Measurements from ENCODE around the gene ADGRB2. TPM values are rescaled to one million over a fixed set of nuclear protein-coding genes. Genes with fewer than 3 reads are reported as not detected.

Gene ADGRB2
- total RNA-seq, 1 experiment from 2014 or later, result 2.9 TPM

- no peak for DNase-seq
- CTCF ChIA-PET, result no interaction called here
- no peaks in the 10 kb centered on the region for H3K9me3 Mint-ChIP-seq (ENCODE audit: low read depth, unreplicated experiment)
- no peak overlapping the region for H3K4me3 Mint-ChIP-seq (ENCODE audit: low read depth, unreplicated experiment)
- intact Hi-C loops (cut with micrococcal nuclease; ENCODE audit: unreplicated experiment), result no loop called here
- H3K36me3 Mint-ChIP-seq (ENCODE audit: insufficient read depth, unreplicated experiment), result peaks cover 9% of the 10 kb centered on the region
- H3K4me1 Mint-ChIP-seq (ENCODE audit: low read depth, unreplicated experiment), result peaks cover 27% of the 10 kb centered on the region
- BruUV-seq (replicated peaks), result no TSS peak
- H3K27ac Mint-ChIP-seq (ENCODE audit: unreplicated experiment), result no peak overlapping the region
- TF ChIP-seq, protein P1, sequence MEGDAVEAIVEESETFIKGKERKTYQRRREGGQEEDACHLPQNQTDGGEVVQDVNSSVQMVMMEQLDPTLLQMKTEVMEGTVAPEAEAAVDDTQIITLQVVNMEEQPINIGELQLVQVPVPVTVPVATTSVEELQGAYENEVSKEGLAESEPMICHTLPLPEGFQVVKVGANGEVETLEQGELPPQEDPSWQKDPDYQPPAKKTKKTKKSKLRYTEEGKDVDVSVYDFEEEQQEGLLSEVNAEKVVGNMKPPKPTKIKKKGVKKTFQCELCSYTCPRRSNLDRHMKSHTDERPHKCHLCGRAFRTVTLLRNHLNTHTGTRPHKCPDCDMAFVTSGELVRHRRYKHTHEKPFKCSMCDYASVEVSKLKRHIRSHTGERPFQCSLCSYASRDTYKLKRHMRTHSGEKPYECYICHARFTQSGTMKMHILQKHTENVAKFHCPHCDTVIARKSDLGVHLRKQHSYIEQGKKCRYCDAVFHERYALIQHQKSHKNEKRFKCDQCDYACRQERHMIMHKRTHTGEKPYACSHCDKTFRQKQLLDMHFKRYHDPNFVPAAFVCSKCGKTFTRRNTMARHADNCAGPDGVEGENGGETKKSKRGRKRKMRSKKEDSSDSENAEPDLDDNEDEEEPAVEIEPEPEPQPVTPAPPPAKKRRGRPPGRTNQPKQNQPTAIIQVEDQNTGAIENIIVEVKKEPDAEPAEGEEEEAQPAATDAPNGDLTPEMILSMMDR (IDR thresholded peaks at IDR 0.05; ENCODE audit: unreplicated experiment), result no peak
- H3K27me3 Mint-ChIP-seq (ENCODE audit: unreplicated experiment), result peaks cover 6% of the 10 kb centered on the region
These were observed 72.2 kb downstream of the ADGRB2 start for GRCh38 chr1:31691951-31692350.

GRCh38 chr1:31691446-31691845 is 72.7 kb downstream of the ADGRB2 start:
- BruUV-seq (replicated peaks), result no TSS peak
- H3K9me3 Mint-ChIP-seq (ENCODE audit: low read depth, unreplicated experiment), result no peaks in the 10 kb centered on the region
- DNase-seq, result no peak
- intact Hi-C loops (cut with micrococcal nuclease; ENCODE audit: unreplicated experiment), result no loop called here
- TF ChIP-seq, protein P1 (IDR thresholded peaks at IDR 0.05; ENCODE audit: unreplicated experiment), result no peak
- CTCF ChIA-PET, result interaction anchor here (1.4 to 1.6 kb wide), 2 partner anchors 14 to 21 kb away, joined by 3 to 4 read pairs; no protein-coding TSS in a partner anchor
- H3K27ac Mint-ChIP-seq (ENCODE audit: unreplicated experiment), result no peak overlapping the region
- H3K4me3 Mint-ChIP-seq (ENCODE audit: low read depth, unreplicated experiment), result no peak overlapping the region
- peaks cover 8% of the 10 kb centered on the region for H3K27me3 Mint-ChIP-seq (ENCODE audit: unreplicated experiment)
- H3K4me1 Mint-ChIP-seq (ENCODE audit: low read depth, unreplicated experiment), result peaks cover 27% of the 10 kb centered on the region
- peaks cover 9% of the 10 kb centered on the region for H3K36me3 Mint-ChIP-seq (ENCODE audit: insufficient read depth, unreplicated experiment)

- Mint-ChIP-seq H3K4me1 (ENCODE audit: low read depth, unreplicated experiment) (peaks cover 25% of the 10 kb centered on the region), H3K9me3 (ENCODE audit: low read depth, unreplicated experiment) (no peaks in the 10 kb centered on the region), H3K36me3 (ENCODE audit: insufficient read depth, unreplicated experiment) (peaks cover 9% of the 10 kb centered on the region), H3K27ac (ENCODE audit: unreplicated experiment) (no peak overlapping the region), H3K4me3 (ENCODE audit: low read depth, unreplicated experiment) (no peak overlapping the region), H3K27me3 (ENCODE audit: unreplicated experiment) (peaks cover 14% of the 10 kb centered on the region)
- TF ChIP-seq, protein P1 (IDR thresholded peaks at IDR 0.05; ENCODE audit: unreplicated experiment), result no peak
- DNase-seq, result no peak
- no TSS peak for BruUV-seq (replicated peaks)
- CTCF ChIA-PET, result interaction anchor here (1.4 to 1.6 kb wide), 2 partner anchors 13 to 22 kb away, joined by 3 to 4 read pairs; no protein-coding TSS in a partner anchor
- intact Hi-C loops (cut with micrococcal nuclease; ENCODE audit: unreplicated experiment), result no loop called here
These were observed 73.2 kb downstream of the ADGRB2 start for GRCh38 chr1:31690921-31691320.

DNA sequence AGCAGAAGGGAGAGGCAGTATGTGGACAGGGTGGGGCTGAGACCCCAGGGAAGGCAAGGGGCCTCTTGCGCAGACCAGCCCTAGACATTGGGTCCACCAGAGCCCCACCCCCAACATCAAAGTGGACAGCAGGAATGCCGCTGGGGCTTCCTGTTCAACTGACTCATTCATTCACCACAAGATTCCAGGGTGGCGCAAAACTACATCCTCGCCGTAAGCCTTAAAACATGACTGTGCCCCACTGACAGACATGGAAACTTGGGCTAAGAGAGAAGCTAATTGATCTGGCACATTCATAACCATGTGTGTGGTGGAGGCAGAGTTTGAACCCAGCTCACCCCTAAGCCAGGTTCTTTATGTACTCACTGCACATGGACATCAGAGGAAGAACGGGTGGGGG is 74.3 kb downstream of the ADGRB2 start:
- Mint-ChIP-seq H3K27ac (ENCODE audit: unreplicated experiment) (peak overlapping the region; percentile 50), H3K9me3 (ENCODE audit: low read depth, unreplicated experiment) (no peaks in the 10 kb centered on the region), H3K4me1 (ENCODE audit: low read depth, unreplicated experiment) (peaks cover 19% of the 10 kb centered on the region), H3K27me3 (ENCODE audit: unreplicated experiment) (peaks cover 23% of the 10 kb centered on the region), H3K36me3 (ENCODE audit: insufficient read depth, unreplicated experiment) (peaks cover 9% of the 10 kb centered on the region), H3K4me3 (ENCODE audit: low read depth, unreplicated experiment) (no peak overlapping the region)
- TF ChIP-seq, protein P1 (IDR thresholded peaks at IDR 0.05; ENCODE audit: unreplicated experiment), result no peak
- intact Hi-C loops (cut with micrococcal nuclease; ENCODE audit: unreplicated experiment), result no loop called here
- CTCF ChIA-PET, result interaction anchor here (1.4 to 1.6 kb wide), 2 partner anchors 12 to 23 kb away, joined by 3 to 4 read pairs; no protein-coding TSS in a partner anchor
- DNase-seq, result peak; percentile 76
- no TSS peak for BruUV-seq (replicated peaks)
